GM21390 (cell line): Measurements from ENCODE around the gene FBP1.
"Not testable (repeated sequence)": the region's sequence is repeated elsewhere in the genome, so short reads cannot be mapped to it uniquely, and the experiment has no call there.

ENCODE experiments used
- ATAC-seq: cut with Tn5 transposase; IDR thresholded peaks from one replicate; pipeline ENCODE4 v1.9.1; 2021; ENCODE audit not compliant: unreplicated experiment

The FBP1 gene

DNA sequence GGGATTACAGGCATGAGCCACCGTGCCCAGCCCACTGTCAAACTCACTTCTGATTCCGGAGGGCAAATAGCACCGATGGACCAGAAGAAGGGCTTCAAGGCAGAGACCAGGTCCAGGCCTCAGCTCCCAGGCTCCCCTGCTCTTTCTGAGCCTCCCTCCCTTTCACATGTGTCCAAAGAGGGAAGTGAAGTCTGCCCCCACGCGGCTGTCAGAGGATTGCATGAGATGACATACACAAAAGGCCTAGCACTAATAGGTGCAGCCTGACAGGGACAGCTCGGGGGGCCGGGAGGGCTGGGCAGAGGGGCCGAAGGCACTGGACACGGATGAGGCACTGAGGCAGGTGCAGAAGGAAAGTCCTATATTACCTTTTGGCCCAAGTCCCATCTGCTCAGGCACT, 16.1 kb downstream of the FBP1 start:
- ATAC-seq: no peak

GRCh38 chr9:94622087-94622800, 17.1 kb downstream of the FBP1 start:
- no peak for ATAC-seq

DNA sequence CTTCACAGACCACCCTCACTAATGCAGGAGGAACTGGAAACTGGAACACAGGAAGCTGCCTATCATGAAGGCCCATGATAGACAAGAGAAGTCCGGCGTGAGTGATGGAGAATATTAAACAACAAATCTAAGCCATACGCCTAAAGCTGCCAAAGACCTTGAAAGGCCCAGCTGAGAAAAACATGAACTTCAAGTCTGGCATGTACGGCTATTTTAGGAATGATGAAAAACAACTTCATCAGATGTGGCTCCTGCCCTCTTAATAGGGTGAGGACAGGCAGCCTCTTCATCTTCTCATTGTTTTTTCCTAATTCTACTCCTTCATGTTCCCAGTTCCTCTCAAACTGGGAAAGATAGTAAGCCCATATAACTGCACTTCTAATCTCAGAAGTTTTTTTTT, 20.3 kb downstream of the FBP1 start:
- ATAC-seq: no peak

DNA sequence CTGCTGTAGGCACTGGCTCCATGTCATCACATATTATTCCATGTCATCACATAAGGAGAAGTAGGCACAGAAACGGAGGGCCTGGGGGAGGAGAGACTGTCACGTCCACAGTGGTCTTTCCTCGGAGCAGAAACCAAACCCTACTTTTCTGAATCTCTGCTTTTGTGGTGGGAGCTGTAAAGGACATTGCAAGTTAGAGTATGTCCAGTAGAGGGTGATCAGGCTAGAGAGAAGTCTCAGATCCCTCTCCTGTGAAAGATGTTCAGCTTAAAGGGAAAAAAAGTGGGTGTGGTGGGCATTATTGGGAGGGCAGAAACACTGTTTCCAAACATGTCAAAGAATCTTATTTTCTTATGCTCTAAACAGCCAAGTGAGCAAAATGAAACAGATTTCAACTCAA, 26.3 kb downstream of the FBP1 start:
- ATAC-seq: no peak

- no peak for ATAC-seq
These were observed 27.2 kb downstream of the FBP1 start for GRCh38 chr9:94612071-94612470.

DNA sequence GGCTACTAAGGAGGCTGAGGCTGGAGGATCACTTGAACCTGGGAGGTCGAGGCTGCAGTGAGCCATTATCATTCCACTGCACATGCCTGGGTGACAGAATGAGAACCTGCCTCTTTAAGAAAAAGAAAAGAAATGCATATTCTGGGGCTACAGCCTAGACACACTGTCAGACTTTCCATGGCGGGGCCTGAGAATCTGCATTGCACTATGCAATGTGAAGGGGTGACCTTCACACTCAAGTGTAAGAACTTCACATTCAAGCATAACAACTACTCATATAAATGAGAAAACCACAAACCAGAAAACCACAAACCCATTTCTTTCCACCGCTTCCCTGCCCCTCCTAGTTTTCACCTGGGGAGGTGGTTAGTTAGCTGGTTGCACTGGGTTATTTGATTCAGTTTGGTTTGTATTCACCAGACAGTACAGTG, 27.7 kb downstream of the FBP1 start:
- ATAC-seq: no peak

DNA sequence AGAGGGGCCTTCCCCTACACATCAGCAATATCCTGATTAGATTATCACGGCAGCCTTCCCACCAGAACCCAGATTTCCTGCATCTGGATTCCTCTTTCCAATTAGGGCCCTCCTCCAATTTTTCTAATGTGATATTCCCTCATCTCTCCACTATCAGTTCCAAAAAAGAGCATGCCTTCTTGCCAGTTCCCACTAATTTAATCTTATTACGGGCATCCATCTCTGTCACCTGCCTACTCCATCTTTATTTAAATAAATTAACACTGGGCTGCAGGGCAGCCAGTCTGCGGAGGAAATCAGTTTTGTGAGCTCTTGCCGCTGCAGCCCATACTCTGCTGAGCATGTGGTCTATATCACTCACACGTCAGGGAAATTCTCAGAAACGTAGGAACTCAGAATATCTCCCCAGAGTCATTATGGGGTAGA, 29.1 kb downstream of the FBP1 start:
- ATAC-seq: no peak

DNA sequence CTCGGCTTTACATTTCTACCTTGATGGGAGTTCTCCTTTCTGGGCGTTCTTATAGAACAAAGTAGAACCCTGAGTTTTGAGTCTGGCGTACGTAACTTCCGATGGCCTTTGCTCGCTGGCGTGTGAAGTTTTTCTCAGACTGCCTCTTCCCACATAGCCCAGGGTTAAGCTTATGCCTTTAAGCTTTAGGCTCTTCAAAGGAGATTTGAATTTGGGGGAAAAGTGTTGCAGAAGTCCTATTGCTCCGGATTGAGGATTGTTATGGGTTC, 32.0 kb downstream of the FBP1 start:
- no peak for ATAC-seq

DNA sequence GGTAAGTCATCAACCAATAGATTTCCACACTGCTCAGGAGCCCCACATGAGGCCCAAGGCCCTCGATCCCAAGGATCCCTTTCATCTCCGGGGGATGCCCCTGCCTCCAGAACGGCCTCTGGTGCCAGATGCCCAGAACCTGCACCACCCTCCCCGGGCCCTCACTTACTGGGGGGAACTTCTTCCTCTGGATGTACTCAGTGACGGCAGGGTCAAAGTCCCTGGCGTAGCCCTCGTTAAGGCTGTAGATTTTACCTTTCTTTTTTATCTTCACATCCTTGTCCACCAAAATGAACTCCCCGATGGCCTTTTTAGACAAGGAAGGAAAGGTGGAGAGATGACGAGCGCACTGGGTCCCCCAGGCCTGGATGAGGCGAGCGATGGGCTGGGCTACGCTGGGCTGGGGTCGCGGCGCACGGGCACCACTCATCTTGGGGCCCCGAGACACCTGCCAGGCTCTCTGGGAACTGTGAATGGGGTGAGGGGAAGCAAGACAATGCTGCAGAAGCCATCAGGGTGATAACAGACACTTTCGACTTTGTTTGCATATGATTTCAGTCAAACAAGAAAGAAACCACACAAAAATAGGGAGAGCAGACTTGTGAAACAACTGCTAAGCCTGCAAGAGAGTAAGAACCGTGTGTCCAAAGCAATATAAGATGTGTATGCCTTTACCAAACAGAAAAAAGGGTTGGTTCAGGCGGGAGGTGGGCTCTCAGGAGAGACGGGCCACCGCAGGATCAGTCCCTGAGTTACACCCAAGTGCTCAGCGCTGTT, 32.5 kb downstream of the FBP1 start:
- ATAC-seq: no peak

DNA sequence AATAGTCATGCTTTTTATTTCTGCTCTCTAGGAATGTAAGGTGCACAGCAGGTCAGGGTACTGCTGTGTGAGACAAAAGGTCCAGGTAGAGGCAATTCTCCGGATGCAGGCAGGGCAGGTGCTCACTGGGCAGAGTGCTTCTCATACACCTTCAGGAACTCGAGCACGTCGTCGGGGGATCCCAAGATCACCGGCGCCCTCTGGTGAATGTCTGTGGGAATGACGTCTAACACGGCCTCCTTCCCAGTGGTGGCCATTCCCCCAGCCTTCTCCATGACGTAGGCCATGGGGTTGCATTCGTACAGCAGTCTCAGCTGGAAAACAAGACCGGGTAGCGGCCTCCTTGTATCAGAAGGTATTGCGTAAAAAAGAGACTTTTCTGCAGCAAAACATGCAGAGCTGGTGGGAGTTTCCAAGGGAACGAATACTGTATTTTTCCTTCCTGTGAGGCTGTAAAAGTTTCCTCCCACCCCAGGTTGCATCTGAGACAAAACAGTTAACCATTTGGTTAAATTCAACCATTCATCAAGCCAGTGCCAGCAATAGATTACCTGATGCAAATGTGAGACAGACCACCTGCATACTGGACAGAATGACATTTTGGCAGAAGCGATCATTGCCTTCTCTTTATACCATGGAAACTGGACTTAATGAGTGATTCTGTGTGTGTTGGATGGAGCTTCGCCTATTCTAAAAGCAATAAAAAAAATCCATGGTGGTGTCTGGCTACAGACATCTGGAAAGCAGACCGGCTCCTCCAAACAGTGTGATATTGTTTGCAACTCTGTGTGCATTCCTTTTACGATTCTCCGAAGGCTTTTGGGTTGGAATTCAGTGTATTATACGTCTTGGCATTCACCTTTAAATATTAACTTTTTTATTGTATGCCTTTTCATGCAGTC, 35.8 kb downstream of the FBP1 start:
- no peak for ATAC-seq

- ATAC-seq: no peak
These were observed 36.7 kb downstream of the FBP1 start for GRCh38 chr9:94602666-94603065.

- ATAC-seq: no peak
These were observed 38.6 kb downstream of the FBP1 start for GRCh38 chr9:94600715-94601114.

GRCh38 chr9:94600258-94600657, 39.1 kb downstream of the FBP1 start:
- no peak for ATAC-seq

GRCh38 chr9:94599102-94599501, 40.2 kb downstream of the FBP1 start:
- no peak for ATAC-seq

GRCh38 chr9:94593459-94594345, 45.6 kb downstream of the FBP1 start, which contains the start of gene FBP2:
Gene FBP2, minus strand, starts transcription at chr9:94593824. Its CDS starts 98 bp downstream, at chr9:94593726.
- no peak for ATAC-seq

DNA sequence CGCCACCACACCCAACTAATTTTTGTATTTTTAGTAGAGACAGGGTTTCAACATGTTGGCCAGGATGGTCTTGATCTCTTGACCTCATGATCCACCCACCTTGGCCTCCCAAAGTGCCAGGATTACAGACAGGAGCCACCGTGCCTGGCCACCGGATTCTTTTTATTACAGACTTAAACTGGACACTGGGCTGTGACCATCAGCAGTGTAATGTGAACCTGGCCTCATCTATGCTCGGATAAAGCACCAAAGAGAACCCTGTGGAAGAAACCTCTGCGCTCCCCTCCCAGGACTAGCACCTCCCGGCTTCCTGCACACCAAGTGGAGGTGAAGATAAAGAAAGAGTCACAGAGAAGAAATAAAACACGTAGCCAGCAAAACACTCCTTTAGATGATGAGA, 46.6 kb downstream of the FBP1 start:
- not testable (repeated sequence) for ATAC-seq

DNA sequence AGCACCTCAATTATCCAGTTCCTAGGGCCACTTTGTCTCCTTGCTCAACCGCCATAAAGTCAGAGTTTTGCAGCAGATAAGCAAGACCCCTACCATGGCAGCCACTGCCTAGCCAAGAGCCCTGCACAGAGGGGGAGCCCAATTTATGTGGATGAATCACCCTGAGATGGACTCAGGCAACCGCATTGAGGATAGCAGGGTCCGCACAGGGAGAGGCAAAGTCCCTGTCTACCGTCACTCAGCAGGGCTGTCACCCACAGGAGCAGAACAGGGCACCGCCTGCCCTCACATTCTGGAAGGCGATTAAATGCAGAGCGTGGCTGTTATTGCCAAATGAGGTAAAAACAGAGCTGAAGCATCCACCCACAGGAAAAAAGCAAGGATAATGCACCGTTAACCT, 47.4 kb downstream of the FBP1 start:
- ATAC-seq: no peak

GRCh38 chr9:94591046-94591545, 48.2 kb downstream of the FBP1 start:
- ATAC-seq: not testable (repeated sequence)

DNA sequence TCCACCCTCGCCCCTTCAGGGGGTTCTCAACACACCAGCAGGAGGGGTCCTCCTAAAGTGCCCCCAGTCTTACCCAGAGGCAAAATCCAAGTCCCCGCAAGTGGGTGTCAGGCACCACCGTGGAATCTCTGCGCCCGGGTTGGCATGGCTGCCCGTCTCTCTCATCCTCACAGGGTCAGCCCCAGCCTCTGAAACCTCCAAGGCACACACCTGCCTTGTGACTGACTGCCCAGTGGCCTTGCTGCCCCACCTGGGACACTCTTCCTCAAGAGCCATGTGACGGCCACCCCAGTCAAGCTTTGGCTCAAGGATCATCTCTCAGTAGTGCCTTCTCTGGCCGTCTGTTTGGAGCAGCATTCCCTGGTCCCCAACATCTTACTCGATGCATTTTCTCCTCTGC, 50.6 kb downstream of the FBP1 start:
- no peak for ATAC-seq

DNA sequence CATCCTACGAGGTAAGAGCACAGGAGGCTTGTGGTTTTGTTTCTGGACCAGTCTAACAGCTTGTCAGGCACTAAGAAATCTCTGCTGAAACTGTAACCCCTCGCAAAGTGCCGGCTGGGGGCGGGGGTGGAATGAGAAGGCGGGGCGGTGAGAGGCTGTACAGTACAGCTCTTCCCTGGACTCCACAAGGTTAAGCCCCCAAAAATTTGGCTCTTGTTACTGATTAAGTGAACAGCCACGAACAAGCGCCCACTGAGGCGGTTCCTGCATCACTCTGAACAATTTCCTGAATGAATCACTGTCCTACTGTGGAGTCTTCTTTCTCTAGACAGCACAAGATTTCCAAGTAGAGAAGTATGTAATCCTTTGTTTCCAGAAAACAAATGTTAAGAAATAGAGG, 52.5 kb downstream of the FBP1 start:
- no peak for ATAC-seq
